PFSK-1 (cell line): ENCODE measurements around the gene GGCX.

ENCODE experiments used
- FOXP2 ChIP-seq: optimal IDR thresholded peaks from 2 replicates; pipeline ENCODE3; 2011; ENCODE audit warnings: borderline replicate concordance, control low read depth, inconsistent platforms; ENCODE audit not compliant: insufficient read depth; ENCODE audit errors: extremely low read length, extremely low read depth
- POLR2AphosphoS5 ChIP-seq: IDR thresholded peaks from 2 replicates; pipeline ENCODE4 v1.6.1; 2012; ENCODE audit warnings: low read depth, mild to moderate bottlenecking, control low read depth, low read length, moderate library complexity
- REST ChIP-seq, 2 experiments: IDR thresholded peaks; 2 replicates each; pipeline versions ENCODE4 v1.6.1 to v1.8.0; 2011 to 2012; ENCODE audit warnings: low read depth in 2 of 2, low read length in 2 of 2, control low read depth in 1 of 2, inconsistent platforms in 1 of 2, mild to moderate bottlenecking in 1 of 2, moderate library complexity in 1 of 2; ENCODE audit not compliant: insufficient read depth in 1 of 2
- SIN3A ChIP-seq: IDR thresholded peaks from 2 replicates; pipeline ENCODE4 v1.6.1; 2012; ENCODE audit warnings: mild to moderate bottlenecking, low read length, moderate library complexity, borderline replicate concordance; ENCODE audit not compliant: insufficient read depth
- TAF1 ChIP-seq: IDR thresholded peaks from 2 replicates; pipeline ENCODE4 v1.6.1; 2012; ENCODE audit warnings: low read length, control low read depth, borderline replicate concordance; ENCODE audit not compliant: insufficient read depth

GGCX gene

DNA sequence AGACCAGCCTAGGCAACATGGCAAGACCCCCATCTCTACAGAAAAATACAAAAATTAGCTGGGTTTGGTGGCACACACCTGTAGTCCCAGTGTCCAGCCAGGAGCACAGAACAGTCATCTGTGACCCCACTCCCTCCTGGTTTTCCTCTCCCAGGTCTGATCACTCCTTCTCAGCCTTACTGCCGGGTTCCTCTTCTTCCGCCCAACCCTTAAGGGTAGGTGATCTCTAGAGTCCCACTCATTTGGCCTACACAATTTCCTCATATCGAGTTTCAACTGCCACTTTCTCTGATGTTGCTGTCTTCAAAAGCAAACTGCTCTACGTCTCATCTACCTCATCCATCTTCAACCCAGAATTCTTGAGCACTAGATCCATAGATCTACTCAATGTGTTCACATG lies 35.7 kb downstream of the GGCX start:
- TF ChIP-seq SIN3A = no peak
- TF ChIP-seq REST (IDR thresholded peaks at IDR 0.05; ENCODE audit: insufficient read depth in 1 of 2, low read depth in 2 of 2, low read length in 2 of 2) = no peak
- TF ChIP-seq FOXP2 = no peak
- no peak for TF ChIP-seq POLR2AphosphoS5
- TF ChIP-seq TAF1 = no peak

DNA sequence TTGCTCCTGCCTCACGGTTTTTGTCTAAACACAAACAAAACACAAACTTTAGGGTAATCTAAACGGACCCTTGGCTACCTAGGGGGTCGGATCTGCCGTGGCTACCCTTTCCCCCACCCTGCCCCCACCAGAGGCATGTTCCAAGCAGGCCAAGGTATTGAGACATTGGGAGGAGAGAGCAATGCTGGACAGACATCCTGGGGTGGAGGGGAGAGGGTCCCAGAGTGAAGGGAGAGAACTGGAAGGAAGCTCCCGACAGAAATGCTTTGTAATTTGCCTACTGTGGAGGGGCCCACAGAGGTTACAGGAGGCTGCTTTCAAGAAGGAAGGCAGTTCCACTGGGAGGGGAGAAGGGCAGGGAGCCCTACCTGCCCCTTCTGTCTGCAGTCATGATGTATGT lies 36.3 kb downstream of the GGCX start:
- TF ChIP-seq REST (IDR thresholded peaks at IDR 0.05; ENCODE audit: insufficient read depth in 1 of 2, low read depth in 2 of 2, low read length in 2 of 2) = peak in 1 of 2 experiments; percentile 59; a peak in 1 of 4 replicates
- TF ChIP-seq TAF1 = no peak

DNA sequence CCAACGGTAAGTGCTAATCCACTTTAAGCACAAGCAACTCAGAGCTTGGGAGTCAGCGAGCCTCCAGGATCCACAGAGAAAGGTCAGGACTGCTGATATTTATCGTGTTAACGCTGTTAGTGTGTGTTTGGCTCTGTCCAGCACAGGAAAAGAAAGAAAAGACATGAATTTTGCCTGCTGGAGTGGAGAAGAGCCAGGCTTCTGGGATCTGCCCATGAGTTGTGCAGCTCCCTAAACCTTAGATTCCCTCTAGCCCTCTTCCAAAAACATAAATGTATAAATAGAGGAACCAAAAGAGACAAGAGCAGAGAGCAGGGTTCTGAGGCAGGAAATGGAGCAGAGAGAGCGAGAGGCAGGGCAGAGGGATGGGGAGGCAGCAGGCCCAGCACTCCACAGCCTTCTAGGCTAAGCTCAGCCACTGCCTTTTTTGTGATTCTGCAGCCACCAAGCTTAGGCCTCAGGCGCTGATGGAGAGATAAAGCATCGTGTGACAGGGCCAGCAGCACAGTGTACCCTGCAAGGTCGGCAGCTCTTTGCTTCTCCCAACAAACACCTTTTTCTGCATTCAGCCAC lies 36.9 kb downstream of the GGCX start:
- peak; percentile 48; the same call in 1 of the 2 replicates for TF ChIP-seq TAF1
- TF ChIP-seq SIN3A = no peak
- TF ChIP-seq REST (IDR thresholded peaks at IDR 0.05; ENCODE audit: insufficient read depth in 1 of 2, low read depth in 2 of 2, low read length in 2 of 2) = peak; percentile 82 to 94

GRCh38 chr2:85523903-85524335 lies 37.4 kb downstream of the GGCX start:
- TF ChIP-seq SIN3A (no peak), REST (IDR thresholded peaks at IDR 0.05; ENCODE audit: insufficient read depth in 1 of 2, low read depth in 2 of 2, low read length in 2 of 2) (no peak)

DNA sequence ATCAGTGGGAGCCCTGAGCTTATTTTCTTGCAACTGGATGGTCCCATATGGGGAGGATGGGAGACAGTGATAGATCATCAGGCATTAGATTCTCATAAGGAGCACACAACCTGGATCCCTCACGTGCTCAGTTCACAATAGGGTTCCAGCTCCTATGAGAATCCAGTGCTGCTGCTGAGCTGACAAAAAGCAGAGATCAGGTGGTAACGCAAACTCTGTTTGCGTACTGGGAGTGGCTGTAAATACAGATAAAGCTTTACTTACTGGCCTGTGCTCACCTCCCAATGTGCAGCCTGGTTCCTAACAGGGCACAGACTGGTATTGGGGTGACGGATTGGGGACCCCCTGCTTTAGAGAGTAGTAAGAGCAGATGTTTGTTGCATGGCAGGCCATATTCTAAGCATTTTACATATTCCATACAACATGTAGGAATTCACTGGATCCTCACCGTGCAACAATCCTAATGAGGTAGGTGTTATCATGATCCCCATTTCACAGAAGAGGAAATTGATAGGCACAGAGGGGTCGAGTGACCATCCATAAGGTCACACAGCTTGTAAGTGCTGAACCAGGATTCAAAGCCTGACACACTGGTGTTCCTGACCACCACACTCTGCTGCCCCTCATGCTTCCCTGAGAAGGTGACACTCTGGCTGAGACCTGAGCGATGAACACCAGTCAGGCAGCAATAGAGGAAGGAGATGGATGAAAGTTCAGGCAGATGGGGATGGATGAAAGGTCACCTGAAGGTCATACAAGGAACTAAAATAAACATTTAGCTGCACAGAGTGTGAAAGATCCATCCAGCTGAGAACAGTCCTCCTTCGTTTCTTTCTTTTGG lies 38.0 kb downstream of the GGCX start:
- TF ChIP-seq REST (IDR thresholded peaks at IDR 0.05; ENCODE audit: insufficient read depth in 1 of 2, low read depth in 2 of 2, low read length in 2 of 2) = no peak
- no peak for TF ChIP-seq FOXP2
- no peak for TF ChIP-seq TAF1
- TF ChIP-seq SIN3A = no peak
- TF ChIP-seq POLR2AphosphoS5 = no peak
